K562 (cell line): ENCODE results near the gene CCDC175. TPM values are rescaled to one million over a fixed set of nuclear protein-coding genes. Genes with fewer than 3 reads are reported as not detected.

Experiments
- ATAC-seq: fragments of 200-7000 bp; cut with Tn5 transposase; 3 replicates; pipeline ENCODE4 v1.9.1; 2020; ENCODE audit warnings: moderate library complexity
- BruUV-seq: library from RNA; stranded (reverse); fragments of 400-500 nt; replicated peaks from 2 replicates; lab custom pipeline; 2021; lab: Mats Ljungman, UMichigan
- CTCF ChIA-PET: fragments of 300-600 bp; formaldehyde crosslinking; extraction: SDS; loops from one replicate; lab custom pipeline; 2021; ENCODE audit warnings: low intra/inter-chr PET ratio; lab: Yijun Ruan, JAX
- POLR2A ChIA-PET: fragments of 300-600, 350-650 bp; sonication (Branson Sonifier 250); formaldehyde crosslinking; extraction: SDS; loops from one replicate; lab custom pipeline; 2021; ENCODE audit warnings: antibody characterized with exemption, inconsistent platforms; lab: Yijun Ruan, JAX
- DNase-seq, 4 experiments: peaks; one replicate each; pipeline versions ENCODE4 v3.0.0 to v3.0.0-alpha.2; 2011 to 2018; ENCODE audit warnings: low spot score in 3 of 4, mixed read lengths in 3 of 4; ENCODE audit errors: extremely low read depth in 1 of 4
- FAIRE-seq: peaks from 2 replicates; lab custom pipeline; 2011; peaks lifted over from hg19 to GRCh38; lab: Jason Lieb, UNC
- H2AFZ ChIP-seq: 2 replicates; pipeline ENCODE4 v1.6.0; 2011; ENCODE audit warnings: low read depth, low read length, control low read depth, inconsistent platforms
- H3K27ac ChIP-seq: fragments of 200-600 bp; 3 replicates; pipeline ENCODE4 v1.8.0; 2011; ENCODE audit warnings: low read depth, mild to moderate bottlenecking, control low read depth, inconsistent platforms, low read length, moderate library complexity, mixed read lengths; ENCODE audit errors: extremely low read depth
- H3K27me3 ChIP-seq, 2 experiments: fragments of 300-600 bp in 1 of 2; 2 replicates in 1 of 2; 3 replicates in 1 of 2; pipeline versions ENCODE4 v1.6.0 to v1.8.0; 2011; ENCODE audit warnings: inconsistent platforms in 2 of 2, low read length in 2 of 2, mild to moderate bottlenecking in 1 of 2, mixed read lengths in 1 of 2, moderate library complexity in 1 of 2; ENCODE audit not compliant: control insufficient read depth in 2 of 2, insufficient read depth in 2 of 2
- H3K36me3 ChIP-seq: fragments of 300-600 bp; 3 replicates; pipeline ENCODE4 v1.8.0; 2011; ENCODE audit warnings: mild to moderate bottlenecking, low read length, inconsistent platforms; ENCODE audit not compliant: control insufficient read depth, insufficient read depth
- H3K4me1 ChIP-seq, 2 experiments: fragments of 200-600 bp in 1 of 2; replicated peaks in 1 of 2; 2 replicates in 1 of 2; 3 replicates in 1 of 2; pipeline versions ENCODE4 v1.5.1 to v1.8.0; 2011; ENCODE audit warnings: inconsistent platforms in 2 of 2, low read length in 2 of 2, mild to moderate bottlenecking in 1 of 2, mixed read lengths in 1 of 2, moderate library complexity in 1 of 2; ENCODE audit not compliant: control insufficient read depth in 2 of 2, insufficient read depth in 2 of 2
- H3K4me2 ChIP-seq: 2 replicates; pipeline ENCODE4 v1.6.1; 2011; ENCODE audit warnings: low read length, control low read depth, inconsistent platforms, mixed read lengths; ENCODE audit not compliant: insufficient read depth
- H3K4me3 ChIP-seq: fragments of 200-600 bp; sonication (generic), shearing (Covaris generic); 2 replicates; pipeline ENCODE4 v1.5.1; 2016; ENCODE audit warnings: control low read depth, inconsistent platforms
- H3K79me2 ChIP-seq: fragments of 200-600 bp; 3 replicates; pipeline ENCODE4 v1.8.0; 2011; ENCODE audit warnings: low read length, inconsistent platforms; ENCODE audit not compliant: control insufficient read depth, insufficient read depth
- H3K9ac ChIP-seq, 2 experiments: 2 replicates each; pipeline versions ENCODE4 v1.6.0 to v1.6.1; 2011; ENCODE audit warnings: low read depth in 2 of 2, low read length in 2 of 2, control low read depth in 1 of 2, inconsistent platforms in 1 of 2, mild to moderate bottlenecking in 1 of 2, mixed read lengths in 1 of 2; ENCODE audit not compliant: insufficient read depth in 1 of 2
- H3K9me1 ChIP-seq: one replicate; pipeline ENCODE4 v1.6.0; 2011; ENCODE audit warnings: inconsistent platforms, mild to moderate bottlenecking, low read length, moderate library complexity; ENCODE audit not compliant: control insufficient read depth, insufficient read depth
- H3K9me3 ChIP-seq: replicated peaks from 2 replicates; pipeline ENCODE4 v1.5.1; 2011; ENCODE audit warnings: low read depth, low read length, inconsistent platforms; ENCODE audit not compliant: control insufficient read depth, insufficient read depth
- H4K20me1 ChIP-seq: replicated peaks from 2 replicates; pipeline ENCODE4 v1.6.1; 2011; ENCODE audit warnings: low read length, inconsistent platforms, mixed read lengths; ENCODE audit not compliant: control insufficient read depth, insufficient read depth
- C11orf30 ChIP-seq: fragments of 450-650 bp; IDR thresholded peaks from 2 replicates; pipeline ENCODE4 v1.6.1; 2016; ENCODE audit warnings: low read depth, mild to moderate bottlenecking
- ELF1 ChIP-seq: fragments of 200-800 bp; sonication (Bioruptor generic); IDR thresholded peaks from 2 replicates; pipeline ENCODE4 v1.6.1; 2016; ENCODE audit warnings: missing genetic modification characterization, missing compliant biosample characterization
- NCOA1 ChIP-seq: fragments of 450-650 bp; IDR thresholded peaks from 2 replicates; pipeline ENCODE4 v1.6.1; 2016; ENCODE audit warnings: low read depth
- WGBS: fragments of 100-300 bp; shearing (Covaris generic); methylation state at CpG from one replicate; pipeline ENCODE4 v1.1.6; 2016; ENCODE audit warnings: low coverage, mixed read lengths; ENCODE audit not compliant: insufficient coverage; ENCODE audit errors: missing lambda C conversion rate; 5-methylcytosine and 5-hydroxymethylcytosine counted together
- in situ Hi-C: fragments of 300-500 bp; cut with MboI; formaldehyde crosslinking; loops from 4 replicates; pipeline ENCODE4 v1.15.0; 2018; ENCODE audit warnings: inconsistent platforms, mixed read lengths
- intact Hi-C: fragments of 100-400 bp; cut with micrococcal nuclease; formaldehyde crosslinking; loops from 2 replicates; pipeline ENCODE4 v1.14.2; 2022
- polyA plus RNA-seq, 8 experiments: library from polyadenylated mRNA; depleted of rRNA in 4 of 8; stranded (reverse) in 5 of 8; unstranded in 3 of 8; fragments of >200 nt; fragmentation: Nextera tagmentation in 2 of 8; fragmentation: Illumina TruSeq in 1 of 8; extraction: Ambion mirVana in 2 of 8; extraction: Trizol in 1 of 8; gene quantifications; 2 replicates each; pipeline versions ENCODE4 v1.2.1 to v1.2.3, GENCODE V29; 2011 to 2014; ENCODE audit warnings: inconsistent platforms in 1 of 8, missing spikeins in 1 of 8
- total RNA-seq, 7 experiments: library from RNA; depleted of rRNA in 6 of 7; stranded (reverse); fragments of >200 nt in 6 of 7; fragmentation: Illumina TruSeq in 2 of 7; extraction: Trizol in 2 of 7; gene quantifications; 2 replicates each; pipeline versions ENCODE4 v1.2.1 to v1.2.3, GENCODE V29; 2011 to 2021; ENCODE audit warnings: low replicate concordance in 1 of 7

Gene CCDC175
- total and polyA plus RNA-seq, 9 of the 15 experiments (the other 6 are each of a cell fraction or from before 2014, with no cell fraction given) = not detected

GRCh38 chr14:59570122-59570521 lies 6.5 kb downstream of the CCDC175 start:
- intact Hi-C loops (loop anchor here (10.0 kb wide), 1 partner anchor 545 kb away; no protein-coding TSS in a partner anchor), in situ Hi-C loops (loop anchor here (10.0 kb wide), 1 partner anchor 445 kb away; no protein-coding TSS in a partner anchor)
- no peak for ATAC-seq

GRCh38 chr14:59566725-59567124 lies 9.9 kb downstream of the CCDC175 start:
- H3K4me1 ChIP-seq = no peaks in the 10 kb centered on the region
- H3K9me3 ChIP-seq = no peaks in the 10 kb centered on the region
- H3K79me2 ChIP-seq = no peaks in the 10 kb centered on the region
- BruUV-seq = no TSS peak
- no peaks in the 10 kb centered on the region for H3K27me3 ChIP-seq
- H4K20me1 ChIP-seq = no peaks in the 10 kb centered on the region
- CTCF ChIA-PET = no interaction called here
- H3K4me2 ChIP-seq = no peak overlapping the region
- H3K36me3 ChIP-seq = no peaks in the 10 kb centered on the region
- DNase-seq = no peak
- no peak overlapping the region for H3K9ac ChIP-seq
- TF ChIP-seq NCOA1 (no peak), C11orf30 (peak; percentile 14; the same call in 1 of the 2 replicates)
- ATAC-seq = no peak
- FAIRE-seq = no peak
- WGBS = 0% methylated on average over 3 of the region's 3 CpGs
- POLR2A ChIA-PET = interaction anchor here (0.6 kb wide), 1 partner anchor 424 kb away, joined by 3 read pairs; no protein-coding TSS in a partner anchor
- intact Hi-C loops (no loop called here), in situ Hi-C loops (no loop called here)
- H3K9me1 ChIP-seq = no peaks in the 10 kb centered on the region
- no peak overlapping the region for H2AFZ ChIP-seq
- H3K4me3 ChIP-seq = no peak overlapping the region
- H3K27ac ChIP-seq = no peak overlapping the region

More at GRCh38 chr14:59570122-59570521, 6.5 kb downstream of the CCDC175 start:
- H3K4me2 ChIP-seq = no peak overlapping the region
- no peaks in the 10 kb centered on the region for H3K9me3 ChIP-seq
- no peaks in the 10 kb centered on the region for H3K9me1 ChIP-seq
- DNase-seq (no peak), FAIRE-seq (no peak)
- H3K4me3 ChIP-seq = no peak overlapping the region
- no peaks in the 10 kb centered on the region for H3K36me3 ChIP-seq
- BruUV-seq = no TSS peak
- no peak for TF ChIP-seq ELF1
- no peak overlapping the region for H2AFZ ChIP-seq
- POLR2A ChIA-PET = no interaction called here
- H3K27ac ChIP-seq = no peak overlapping the region
- H3K9ac ChIP-seq = no peak overlapping the region
- H3K79me2 ChIP-seq = no peaks in the 10 kb centered on the region
- no peaks in the 10 kb centered on the region for H4K20me1 ChIP-seq
- H3K27me3 ChIP-seq = no peaks in the 10 kb centered on the region
- no peaks in the 10 kb centered on the region for H3K4me1 ChIP-seq
- CTCF ChIA-PET = interaction anchor here (0.7 kb wide), 1 partner anchor 1014 kb away, joined by 3 read pairs; no protein-coding TSS in a partner anchor
